Gastrocnemius medialis (tissue), 4 donors: ENCODE data around the gene PDE4D.

ENCODE experiments used
- POLR2A ChIP-seq, 2 donors: fragments of 450-650 bp; IDR thresholded peaks; one replicate each; pipeline ENCODE4 v1.6.1; 2017; ENCODE audit warnings: antibody characterized with exemption in 2 of 2, mild to moderate bottlenecking in 2 of 2, moderate library complexity in 2 of 2
- TF ChIP-seq, protein P1 (sequence below), 5 experiments: fragments of 450-650 bp in 3 of 5; fragments of 200-600 bp in 2 of 5; sonication (generic) in 2 of 5; IDR thresholded peaks in 4 of 5; conservative IDR thresholded peaks in 1 of 5; 1 replicate in 4 of 5; 2 replicates in 1 of 5; pipeline ENCODE4 v1.5.1; 2016 to 2019; ENCODE audit warnings: antibody characterized with exemption in 5 of 5, mild to moderate bottlenecking in 3 of 5, moderate library complexity in 3 of 5

- TF ChIP-seq, protein P1, sequence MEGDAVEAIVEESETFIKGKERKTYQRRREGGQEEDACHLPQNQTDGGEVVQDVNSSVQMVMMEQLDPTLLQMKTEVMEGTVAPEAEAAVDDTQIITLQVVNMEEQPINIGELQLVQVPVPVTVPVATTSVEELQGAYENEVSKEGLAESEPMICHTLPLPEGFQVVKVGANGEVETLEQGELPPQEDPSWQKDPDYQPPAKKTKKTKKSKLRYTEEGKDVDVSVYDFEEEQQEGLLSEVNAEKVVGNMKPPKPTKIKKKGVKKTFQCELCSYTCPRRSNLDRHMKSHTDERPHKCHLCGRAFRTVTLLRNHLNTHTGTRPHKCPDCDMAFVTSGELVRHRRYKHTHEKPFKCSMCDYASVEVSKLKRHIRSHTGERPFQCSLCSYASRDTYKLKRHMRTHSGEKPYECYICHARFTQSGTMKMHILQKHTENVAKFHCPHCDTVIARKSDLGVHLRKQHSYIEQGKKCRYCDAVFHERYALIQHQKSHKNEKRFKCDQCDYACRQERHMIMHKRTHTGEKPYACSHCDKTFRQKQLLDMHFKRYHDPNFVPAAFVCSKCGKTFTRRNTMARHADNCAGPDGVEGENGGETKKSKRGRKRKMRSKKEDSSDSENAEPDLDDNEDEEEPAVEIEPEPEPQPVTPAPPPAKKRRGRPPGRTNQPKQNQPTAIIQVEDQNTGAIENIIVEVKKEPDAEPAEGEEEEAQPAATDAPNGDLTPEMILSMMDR (IDR thresholded peaks at IDR 0.05 in 4 of 5, conservative IDR thresholded peaks at IDR 0.05 in 1 of 5), result no peak
- no peak for TF ChIP-seq POLR2A (IDR thresholded peaks at IDR 0.05)
These were observed 918.9 kb downstream of the PDE4D start for GRCh38 chr5:58974601-58975000.
